Dedifferentiated amniotic fluid mesenchymal stem cell (primary cell): Measurements from ENCODE around the gene NDUFAF8.

Experiments used
- DNase-seq: peaks from one replicate; pipeline ENCODE4 v3.0.0-alpha.2; 2016; ENCODE audit errors: extremely low spot score

The NDUFAF8 gene

GRCh38 chr17:81238815-81239713 lies at the start of gene NDUFAF8, which contains the start of gene TEPSIN:
TSS of gene NDUFAF8 (plus strand) at chr17:81239318. CDS start at chr17:81239364, 46 bp downstream.
TSS of gene TEPSIN (minus strand) at chr17:81239055. CDS start at chr17:81239033, 22 bp downstream.
- peak; percentile 100 for DNase-seq

DNA sequence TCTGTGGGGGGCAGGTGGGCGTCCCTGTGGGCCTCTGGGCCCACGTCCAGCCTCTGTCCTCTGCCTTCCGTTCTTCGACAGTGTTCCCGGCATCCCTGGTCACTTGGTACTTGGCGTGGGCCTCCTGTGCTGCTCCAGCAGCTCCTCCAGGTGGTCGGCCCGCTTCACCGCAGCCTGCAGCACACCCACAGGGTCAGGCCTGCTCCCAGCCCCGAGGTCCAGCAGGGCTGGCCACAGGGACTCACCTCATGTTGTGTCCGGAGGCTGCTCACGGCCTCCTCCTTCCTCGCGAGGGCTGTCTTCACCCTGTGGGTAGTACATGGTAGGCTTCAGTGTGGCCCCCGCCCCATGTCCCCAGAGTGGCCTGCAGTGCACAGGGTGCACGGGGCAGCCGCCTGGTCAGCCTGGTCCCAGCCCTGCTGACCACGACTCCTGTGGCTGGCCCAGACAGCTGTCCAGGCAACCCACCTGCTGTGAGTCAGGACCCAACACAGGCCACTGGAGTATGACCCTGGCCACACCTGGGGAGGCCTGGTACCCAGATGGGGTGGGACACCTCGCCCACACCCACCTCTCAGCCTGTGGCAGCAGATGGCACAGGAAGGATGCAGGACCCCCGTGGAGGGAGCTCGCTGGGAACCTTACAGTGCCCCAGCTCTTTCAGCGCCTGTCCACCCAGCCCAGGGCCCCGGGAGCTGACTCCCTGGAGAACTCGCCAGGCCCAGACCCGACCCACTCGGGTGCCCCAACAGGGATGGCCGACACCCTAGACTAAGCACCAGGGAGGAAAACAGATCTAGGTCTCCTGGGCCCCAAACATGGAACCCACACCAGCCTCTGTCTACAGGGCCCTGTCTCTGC lies 49.2 kb upstream of the NDUFAF8 start:
- no peak for DNase-seq

DNA sequence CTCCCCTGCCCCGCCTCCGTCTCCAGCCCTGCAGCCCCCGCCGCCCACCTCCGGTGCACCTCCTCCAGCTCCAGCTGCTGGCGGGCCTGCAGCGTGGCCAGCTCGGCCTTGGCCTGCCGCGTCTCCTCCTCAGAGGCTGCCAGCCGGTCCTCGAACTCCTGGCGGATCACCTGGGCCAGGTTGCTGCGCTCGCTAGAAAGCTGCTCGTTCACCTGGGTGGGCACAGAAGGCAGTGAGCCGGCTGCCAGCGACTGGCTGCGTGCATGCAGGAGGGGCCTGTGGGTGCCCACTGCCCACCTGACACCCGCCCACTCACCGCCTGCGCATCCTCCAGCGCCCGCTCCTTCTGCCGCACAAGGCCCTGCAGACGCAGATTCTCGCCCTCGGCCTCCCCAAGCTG lies 48.5 kb upstream of the NDUFAF8 start:
- no peak for DNase-seq

- no peak for DNase-seq
These were observed 48.0 kb upstream of the NDUFAF8 start for GRCh38 chr17:81191116-81191515.

GRCh38 chr17:81191646-81192045 lies 47.5 kb upstream of the NDUFAF8 start:
- no peak for DNase-seq

GRCh38 chr17:81192386-81193050 lies 46.6 kb upstream of the NDUFAF8 start:
- no peak for DNase-seq

- DNase-seq: no peak
These were observed 46.1 kb upstream of the NDUFAF8 start for GRCh38 chr17:81193051-81193410.

GRCh38 chr17:81193470-81194224 lies 45.5 kb upstream of the NDUFAF8 start:
- DNase-seq: no peak

GRCh38 chr17:81194225-81194760 lies 44.8 kb upstream of the NDUFAF8 start:
- no peak for DNase-seq

- DNase-seq: no peak
These were observed 43.9 kb upstream of the NDUFAF8 start for GRCh38 chr17:81194941-81195901.

- no peak for DNase-seq
These were observed 43.1 kb upstream of the NDUFAF8 start for GRCh38 chr17:81195941-81196495.

DNA sequence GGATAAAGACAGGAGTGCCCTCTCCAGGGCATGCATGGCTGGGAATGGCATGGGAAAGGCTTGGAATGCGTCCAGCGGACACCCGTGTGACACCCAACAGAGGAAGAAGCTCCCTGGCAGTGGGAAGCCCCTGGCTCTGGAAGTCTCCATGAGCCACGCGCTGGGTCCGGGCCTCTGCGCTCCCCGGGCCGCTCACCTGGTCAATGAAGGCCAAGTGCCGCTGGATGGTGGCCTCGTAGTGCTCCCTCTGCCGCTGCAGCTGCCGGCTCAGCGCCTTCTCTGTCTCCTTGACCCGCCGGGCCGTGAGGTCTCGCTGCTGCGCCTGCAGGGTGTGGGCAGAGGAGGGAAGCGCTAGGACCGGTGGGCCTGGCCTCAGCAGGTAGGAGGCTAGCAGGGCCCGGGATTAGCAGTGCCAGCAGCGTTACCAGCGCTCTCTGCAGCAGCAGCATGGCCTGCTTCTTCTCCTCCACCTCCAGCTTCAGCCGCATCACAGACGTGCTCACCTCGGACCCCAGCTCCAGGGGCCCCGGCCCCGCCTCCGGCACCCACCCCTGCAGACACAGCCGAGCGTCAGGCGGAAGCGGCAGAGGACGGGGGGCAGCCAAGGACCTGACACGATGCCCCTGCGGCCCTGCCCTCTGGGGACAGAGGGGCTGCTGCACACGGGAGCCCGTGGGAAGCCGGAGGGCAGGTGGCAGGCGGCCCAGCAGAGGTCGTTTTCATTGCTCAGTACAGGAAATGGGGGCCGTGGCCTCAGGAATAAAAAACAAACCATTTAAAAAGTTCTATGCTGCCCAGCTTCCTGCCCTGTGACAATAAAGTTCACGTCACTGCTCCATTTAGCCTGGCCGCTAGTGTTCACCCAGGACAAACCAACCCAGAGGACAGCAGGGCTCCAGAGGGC lies 42.4 kb upstream of the NDUFAF8 start:
- no peak for DNase-seq

GRCh38 chr17:81197409-81197795 lies 41.7 kb upstream of the NDUFAF8 start:
- no peak for DNase-seq

DNA sequence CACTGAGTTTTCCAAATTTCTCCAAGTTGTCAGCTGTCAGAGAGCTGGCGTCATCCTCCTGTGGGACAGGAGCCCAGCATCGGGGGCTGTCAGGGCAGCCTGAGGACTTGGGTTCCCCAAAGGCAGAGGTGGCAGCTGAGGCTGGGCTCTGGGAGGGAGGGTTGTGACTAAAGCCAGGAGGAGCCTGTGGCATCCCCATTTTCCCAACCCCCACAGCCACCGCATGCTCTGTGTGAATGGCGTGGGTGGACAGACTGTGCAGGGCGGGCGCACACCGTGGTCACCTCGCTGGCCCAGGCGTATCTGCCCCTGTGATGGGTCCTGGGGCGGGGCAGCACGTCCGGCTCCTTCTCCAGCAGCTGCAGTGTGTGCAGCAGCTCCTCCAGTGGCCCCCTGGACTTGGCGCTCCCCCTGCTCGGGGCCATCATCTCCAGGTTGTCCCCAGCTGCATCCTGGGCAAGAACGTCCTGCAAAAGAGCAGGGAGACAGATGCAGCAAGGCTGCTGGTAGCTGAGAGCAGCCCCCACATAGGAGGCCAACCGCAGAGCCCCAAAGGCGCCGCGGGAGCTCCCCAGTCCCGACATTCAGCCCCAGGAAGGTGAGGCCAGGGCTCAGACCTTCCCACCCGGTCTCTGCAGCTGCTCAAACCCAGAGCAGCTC lies 41.2 kb upstream of the NDUFAF8 start:
- DNase-seq: no peak

- no peak for DNase-seq
These were observed 40.2 kb upstream of the NDUFAF8 start for GRCh38 chr17:81198826-81199481.

DNA sequence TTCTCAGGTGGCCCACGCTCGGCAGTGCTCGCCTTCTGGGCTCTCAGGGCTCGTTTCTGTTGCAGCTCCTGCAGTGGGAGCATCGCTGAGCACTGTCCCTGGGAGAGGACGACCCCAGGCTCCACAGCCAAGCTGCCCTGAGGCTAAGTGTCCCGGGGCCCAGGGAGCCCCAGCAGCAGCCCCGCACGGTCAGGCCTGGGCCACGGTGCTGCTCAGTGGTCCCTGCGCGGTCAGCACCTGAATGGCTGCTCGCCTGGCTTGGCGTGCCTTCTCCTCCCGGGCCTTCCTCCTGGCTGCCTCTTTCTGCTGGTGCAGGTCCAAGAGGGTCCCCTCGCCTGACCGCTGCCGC lies 39.7 kb upstream of the NDUFAF8 start:
- no peak for DNase-seq

DNA sequence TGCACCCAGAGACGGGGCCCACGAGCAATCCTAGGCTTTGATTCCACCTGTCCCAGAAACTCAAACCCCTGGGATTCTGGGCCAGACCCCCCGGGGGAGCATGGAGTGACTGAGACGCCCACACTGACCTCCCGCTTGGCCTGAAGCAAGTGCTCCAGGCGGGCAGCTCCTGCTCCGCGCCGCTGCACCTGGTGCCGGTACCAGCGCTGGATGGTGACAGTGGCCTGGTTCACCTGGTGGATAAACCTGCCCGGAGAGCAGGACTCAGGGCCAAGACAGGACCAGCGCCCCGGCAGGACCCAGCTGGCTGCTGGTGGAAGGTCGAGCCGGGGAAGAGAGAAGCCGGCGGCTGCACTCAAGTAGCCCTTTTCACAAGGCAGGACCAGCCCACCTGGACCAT lies 38.9 kb upstream of the NDUFAF8 start:
- no peak for DNase-seq
